Effector memory CD8-positive, alpha-beta T cell (primary cell): Measurements from ENCODE around the gene C3.
"Not testable (repeated sequence)": the region's sequence is repeated elsewhere in the genome, so short reads cannot be mapped to it uniquely, and the experiment has no call there.

Source experiments
- ATAC-seq: fragments of 150-1000 bp; cut with Tn5 transposase; replicated peaks from 2 replicates; pipeline ENCODE4 v1.10.0; 2021; ENCODE audit warnings: mild to moderate bottlenecking, moderate library complexity
- DNase-seq, 3 experiments: peaks; one replicate each; pipeline ENCODE4 v3.0.0; 2021
- H3K27ac Mint-ChIP-seq, 2 donors: one replicate each; pipeline ENCODE4 v1.8.0; 2022; ENCODE audit warnings: mild to moderate bottlenecking in 2 of 2, mixed read lengths in 2 of 2, moderate library complexity in 2 of 2
- H3K27me3 Mint-ChIP-seq, 2 donors: one replicate each; pipeline ENCODE4 v1.8.0; 2022; ENCODE audit warnings: mixed read lengths in 2 of 2
- H3K36me3 Mint-ChIP-seq: one replicate; pipeline ENCODE4 v1.8.0; 2022; ENCODE audit warnings: mild to moderate bottlenecking, moderate library complexity, mixed read lengths; ENCODE audit not compliant: insufficient read depth
- H3K4me1 Mint-ChIP-seq, 2 donors: one replicate each; pipeline ENCODE4 v1.8.0; 2022; ENCODE audit warnings: low read depth in 2 of 2, mixed read lengths in 2 of 2
- H3K4me3 Mint-ChIP-seq, 2 donors: one replicate each; pipeline ENCODE4 v1.8.0; 2022; ENCODE audit warnings: mild to moderate bottlenecking in 2 of 2, mixed read lengths in 2 of 2, moderate library complexity in 2 of 2
- H3K9me3 Mint-ChIP-seq, 2 donors: one replicate each; pipeline ENCODE4 v1.8.0; 2022; ENCODE audit warnings: mixed read lengths in 2 of 2

C3 gene

GRCh38 chr19:6710273-6711077 is 10.0 kb downstream of the C3 start:
- Mint-ChIP-seq H3K36me3 (no peaks in the 10 kb centered on the region), H3K27me3 (peaks cover 39 to 41% of the 10 kb centered on the region in 2 donors), H3K9me3 (no peaks in the 10 kb centered on the region), H3K4me3 (peak overlapping the region; percentile 53 to 56), H3K27ac (peak overlapping the region; percentile 20 to 89), H3K4me1 (peaks cover 12 to 20% of the 10 kb centered on the region in 2 donors)
- ATAC-seq (peak; percentile 21), DNase-seq (no peak)

GRCh38 chr19:6709549-6709948 is 10.9 kb downstream of the C3 start:
- peak overlapping the region; percentile 20 to 89 for H3K27ac Mint-ChIP-seq
- no peak for DNase-seq
- peak overlapping the region; percentile 38 to 56 for H3K4me3 Mint-ChIP-seq
- peaks cover 39 to 41% of the 10 kb centered on the region in 2 donors for H3K27me3 Mint-ChIP-seq
- H3K9me3 Mint-ChIP-seq = no peaks in the 10 kb centered on the region
- H3K4me1 Mint-ChIP-seq = peaks cover 12 to 20% of the 10 kb centered on the region in 2 donors
- H3K36me3 Mint-ChIP-seq = no peaks in the 10 kb centered on the region
- ATAC-seq = no peak

GRCh38 chr19:6708913-6709312 is 11.5 kb downstream of the C3 start:
- Mint-ChIP-seq H3K4me3 (peak overlapping the region in 1 of 2 donors; percentile 13), H3K27me3 (peaks cover 39 to 41% of the 10 kb centered on the region in 2 donors), H3K4me1 (peaks cover 10 to 20% of the 10 kb centered on the region in 2 donors), H3K27ac (peak overlapping the region in 1 of 2 donors; percentile 20)
- H3K36me3 Mint-ChIP-seq, ATAC-seq, DNase-seq, H3K9me3 Mint-ChIP-seq: not testable (repeated sequence)

GRCh38 chr19:6708346-6708745 is 12.1 kb downstream of the C3 start:
- H3K27ac Mint-ChIP-seq = peak overlapping the region in 1 of 2 donors; percentile 68
- peaks cover 10 to 20% of the 10 kb centered on the region in 2 donors for H3K4me1 Mint-ChIP-seq
- no peak overlapping the region for H3K4me3 Mint-ChIP-seq
- no peaks in the 10 kb centered on the region for H3K36me3 Mint-ChIP-seq
- DNase-seq (no peak), ATAC-seq (no peak)
- no peaks in the 10 kb centered on the region for H3K9me3 Mint-ChIP-seq
- peaks cover 39 to 41% of the 10 kb centered on the region in 2 donors for H3K27me3 Mint-ChIP-seq

GRCh38 chr19:6707658-6708018 is 12.8 kb downstream of the C3 start:
- Mint-ChIP-seq H3K9me3 (no peaks in the 10 kb centered on the region), H3K4me3 (no peak overlapping the region), H3K36me3 (no peaks in the 10 kb centered on the region), H3K4me1 (peaks cover 10 to 20% of the 10 kb centered on the region in 2 donors), H3K27me3 (peaks cover 39 to 41% of the 10 kb centered on the region in 2 donors), H3K27ac (peak overlapping the region in 1 of 2 donors; percentile 68)
- DNase-seq (no peak), ATAC-seq (no peak)

- H3K27me3 Mint-ChIP-seq = peaks cover 39 to 41% of the 10 kb centered on the region in 2 donors
- ATAC-seq = no peak
- no peak overlapping the region for H3K4me3 Mint-ChIP-seq
Observed at GRCh38 chr19:6707011-6707657, 13.3 kb downstream of the C3 start.

GRCh38 chr19:6706633-6706958 is 13.9 kb downstream of the C3 start:
- ATAC-seq = no peak
- Mint-ChIP-seq H3K4me1 (peaks cover 10 to 20% of the 10 kb centered on the region in 2 donors), H3K27ac (no peak overlapping the region), H3K27me3 (peaks cover 39 to 41% of the 10 kb centered on the region in 2 donors), H3K9me3 (no peaks in the 10 kb centered on the region), H3K4me3 (no peak overlapping the region), H3K36me3 (no peaks in the 10 kb centered on the region)
- no peak for DNase-seq

More at GRCh38 chr19:6707011-6707657, 13.3 kb downstream of the C3 start:
- DNase-seq = no peak
- H3K9me3 Mint-ChIP-seq = no peaks in the 10 kb centered on the region
- H3K4me1 Mint-ChIP-seq = peaks cover 10 to 20% of the 10 kb centered on the region in 2 donors
- no peaks in the 10 kb centered on the region for H3K36me3 Mint-ChIP-seq
- no peak overlapping the region for H3K27ac Mint-ChIP-seq

GRCh38 chr19:6705931-6706632 is 14.4 kb downstream of the C3 start:
- H3K27ac Mint-ChIP-seq = no peak overlapping the region

GRCh38 chr19:6700586-6701316 is 19.7 kb downstream of the C3 start:
- no peak for ATAC-seq
- H3K4me1 Mint-ChIP-seq = peaks cover 0 to 4% of the 10 kb centered on the region in 2 donors
- H3K9me3 Mint-ChIP-seq = no peaks in the 10 kb centered on the region
- no peak for DNase-seq
- H3K27me3 Mint-ChIP-seq = no peaks in the 10 kb centered on the region
- H3K4me3 Mint-ChIP-seq = no peak overlapping the region
- H3K27ac Mint-ChIP-seq = no peak overlapping the region
- H3K36me3 Mint-ChIP-seq = peaks cover 3% of the 10 kb centered on the region

More at GRCh38 chr19:6705931-6706632, 14.4 kb downstream of the C3 start:
- Mint-ChIP-seq H3K4me1 (peaks cover 10 to 18% of the 10 kb centered on the region in 2 donors), H3K9me3 (no peaks in the 10 kb centered on the region), H3K27me3 (peaks cover 35 to 37% of the 10 kb centered on the region in 2 donors), H3K4me3 (no peak overlapping the region), H3K36me3 (no peaks in the 10 kb centered on the region)
- ATAC-seq = no peak
- DNase-seq = no peak

GRCh38 chr19:6699935-6700334 is 20.5 kb downstream of the C3 start:
- Mint-ChIP-seq H3K4me3 (no peak overlapping the region), H3K4me1 (peaks cover 0 to 4% of the 10 kb centered on the region in 2 donors), H3K27me3 (no peaks in the 10 kb centered on the region), H3K9me3 (no peaks in the 10 kb centered on the region), H3K27ac (no peak overlapping the region), H3K36me3 (peaks cover 3% of the 10 kb centered on the region)
- no peak for ATAC-seq
- no peak for DNase-seq

- H3K9me3 Mint-ChIP-seq = no peaks in the 10 kb centered on the region
- peaks cover 3% of the 10 kb centered on the region for H3K36me3 Mint-ChIP-seq
- DNase-seq (no peak), ATAC-seq (no peak)
- H3K4me1 Mint-ChIP-seq = peaks cover 0 to 5% of the 10 kb centered on the region in 2 donors
- H3K27me3 Mint-ChIP-seq = no peaks in the 10 kb centered on the region
- no peak overlapping the region for H3K4me3 Mint-ChIP-seq
- H3K27ac Mint-ChIP-seq = no peak overlapping the region
Observed at GRCh38 chr19:6697291-6697690, 23.2 kb downstream of the C3 start.

- Mint-ChIP-seq H3K9me3 (no peaks in the 10 kb centered on the region), H3K36me3 (peaks cover 3% of the 10 kb centered on the region), H3K27me3 (no peaks in the 10 kb centered on the region), H3K27ac (no peak overlapping the region), H3K4me3 (no peak overlapping the region), H3K4me1 (peaks cover 0 to 7% of the 10 kb centered on the region in 2 donors)
- ATAC-seq (no peak), DNase-seq (no peak)
Observed at GRCh38 chr19:6696239-6696820, 24.1 kb downstream of the C3 start.
